Upper lobe of right lung (tissue), 1 donor: Measurements from ENCODE around the gene MGA. TPM values are rescaled to one million over a fixed set of nuclear protein-coding genes. Genes with fewer than 3 reads are reported as not detected.

Experiments
- ATAC-seq: fragments of 200-7000 bp; cut with Tn5 transposase; one replicate; pipeline ENCODE4 v1.9.1; 2020; ENCODE audit warnings: mild to moderate bottlenecking, moderate library complexity
- DNase-seq: peaks from one replicate; pipeline ENCODE4 v3.0.0-alpha.2; 2020
- H3K27ac ChIP-seq: fragments of 200-600 bp; one replicate; pipeline ENCODE4 v1.8.0; 2022
- H3K27me3 ChIP-seq: fragments of 200-600 bp; one replicate; pipeline ENCODE4 v1.8.0; 2022; ENCODE audit warnings: mild to moderate bottlenecking
- H3K36me3 ChIP-seq: fragments of 200-600 bp; one replicate; pipeline ENCODE4 v1.8.0; 2022
- H3K4me1 ChIP-seq: fragments of 200-600 bp; one replicate; pipeline ENCODE4 v1.8.0; 2022
- H3K4me3 ChIP-seq: fragments of 200-600 bp; one replicate; pipeline ENCODE4 v1.8.0; 2022; ENCODE audit warnings: mild to moderate bottlenecking
- H3K9me3 ChIP-seq: fragments of 200-600 bp; one replicate; pipeline ENCODE4 v1.8.0; 2022
- intact Hi-C: fragments of 100-400 bp; cut with DNase I; formaldehyde crosslinking; loops from one replicate; pipeline ENCODE4 v1.11.0; 2022
- total RNA-seq: library from RNA; stranded (reverse); fragmentation: NEBNext Ultra II Directional; extraction: Animal tissue kit (Norgen Biotek cat#: 25700); gene quantifications from one replicate; pipeline ENCODE4 v1.2.1, GENCODE V29; 2021
- TF ChIP-seq, protein P1 (sequence below): fragments of 200-600 bp; IDR thresholded peaks from one replicate; pipeline ENCODE4 v1.8.0; 2022; ENCODE audit warnings: antibody characterized with exemption
- donor health status: DM: no; HTN: yes; CAD: no; lungs with severe emphysema.

The MGA gene
- total RNA-seq, 1 donor from 2014 or later: 39.2 TPM

- H3K27me3 ChIP-seq: no peaks in the 10 kb centered on the region
- intact Hi-C loops: no loop called here
- no peak overlapping the region for H3K4me3 ChIP-seq
- H3K27ac ChIP-seq: no peak overlapping the region
- H3K36me3 ChIP-seq: no peaks in the 10 kb centered on the region
- peaks cover 12% of the 10 kb centered on the region for H3K4me1 ChIP-seq
- DNase-seq: no peak
- TF ChIP-seq, protein P1, sequence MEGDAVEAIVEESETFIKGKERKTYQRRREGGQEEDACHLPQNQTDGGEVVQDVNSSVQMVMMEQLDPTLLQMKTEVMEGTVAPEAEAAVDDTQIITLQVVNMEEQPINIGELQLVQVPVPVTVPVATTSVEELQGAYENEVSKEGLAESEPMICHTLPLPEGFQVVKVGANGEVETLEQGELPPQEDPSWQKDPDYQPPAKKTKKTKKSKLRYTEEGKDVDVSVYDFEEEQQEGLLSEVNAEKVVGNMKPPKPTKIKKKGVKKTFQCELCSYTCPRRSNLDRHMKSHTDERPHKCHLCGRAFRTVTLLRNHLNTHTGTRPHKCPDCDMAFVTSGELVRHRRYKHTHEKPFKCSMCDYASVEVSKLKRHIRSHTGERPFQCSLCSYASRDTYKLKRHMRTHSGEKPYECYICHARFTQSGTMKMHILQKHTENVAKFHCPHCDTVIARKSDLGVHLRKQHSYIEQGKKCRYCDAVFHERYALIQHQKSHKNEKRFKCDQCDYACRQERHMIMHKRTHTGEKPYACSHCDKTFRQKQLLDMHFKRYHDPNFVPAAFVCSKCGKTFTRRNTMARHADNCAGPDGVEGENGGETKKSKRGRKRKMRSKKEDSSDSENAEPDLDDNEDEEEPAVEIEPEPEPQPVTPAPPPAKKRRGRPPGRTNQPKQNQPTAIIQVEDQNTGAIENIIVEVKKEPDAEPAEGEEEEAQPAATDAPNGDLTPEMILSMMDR: no peak
- ATAC-seq: no peak
- H3K9me3 ChIP-seq: no peaks in the 10 kb centered on the region
Observed at GRCh38 chr15:41782371-41783282, 122.4 kb downstream of the MGA start.

DNA sequence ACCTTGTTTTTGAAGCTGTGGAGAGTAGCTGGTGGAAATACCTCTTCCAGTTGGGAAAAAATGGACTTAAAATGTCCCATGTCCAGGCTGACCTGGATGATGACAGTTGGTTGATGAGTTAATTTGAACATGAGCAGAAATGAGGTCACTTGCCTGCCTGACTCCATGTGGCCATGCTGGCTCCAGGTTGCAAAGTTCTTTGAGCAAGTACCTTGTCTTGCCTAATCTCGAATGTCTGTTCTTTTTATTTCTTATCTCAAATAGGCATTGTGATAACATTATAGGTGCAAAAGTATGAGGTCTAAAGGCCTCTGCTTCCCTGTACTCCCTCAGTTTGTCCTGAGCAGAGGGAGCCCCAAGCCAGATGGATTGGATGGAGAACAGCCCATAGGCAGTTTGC is 123.1 kb downstream of the MGA start:
- ATAC-seq: no peak
- no peaks in the 10 kb centered on the region for H3K36me3 ChIP-seq
- TF ChIP-seq, protein P1: no peak
- no peaks in the 10 kb centered on the region for H3K27me3 ChIP-seq
- no peak overlapping the region for H3K27ac ChIP-seq
- no peaks in the 10 kb centered on the region for H3K9me3 ChIP-seq
- peaks cover 13% of the 10 kb centered on the region for H3K4me1 ChIP-seq
- intact Hi-C loops: no loop called here
- no peak for DNase-seq
- no peak overlapping the region for H3K4me3 ChIP-seq

DNA sequence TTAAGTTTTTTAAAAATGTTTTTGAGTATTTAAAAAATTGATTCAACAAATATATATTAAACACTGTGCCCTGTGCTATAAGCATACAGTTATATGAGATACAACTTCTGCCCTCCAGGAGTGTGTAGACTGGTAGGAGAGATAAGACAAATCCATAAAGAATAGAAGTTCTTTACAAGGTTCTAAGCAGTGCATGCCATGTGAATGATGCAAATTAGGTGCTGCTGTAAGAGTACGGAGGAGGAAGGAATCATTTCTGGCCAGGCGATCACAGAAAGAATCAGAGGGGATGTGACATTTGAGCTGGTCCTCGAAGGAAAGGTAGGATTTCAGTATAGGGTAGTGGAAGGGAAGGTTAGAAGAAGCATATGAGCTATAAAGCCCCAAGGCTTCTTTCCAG is 128.1 kb downstream of the MGA start:
- H3K27me3 ChIP-seq: no peaks in the 10 kb centered on the region
- DNase-seq: no peak
- H3K27ac ChIP-seq: no peak overlapping the region

DNA sequence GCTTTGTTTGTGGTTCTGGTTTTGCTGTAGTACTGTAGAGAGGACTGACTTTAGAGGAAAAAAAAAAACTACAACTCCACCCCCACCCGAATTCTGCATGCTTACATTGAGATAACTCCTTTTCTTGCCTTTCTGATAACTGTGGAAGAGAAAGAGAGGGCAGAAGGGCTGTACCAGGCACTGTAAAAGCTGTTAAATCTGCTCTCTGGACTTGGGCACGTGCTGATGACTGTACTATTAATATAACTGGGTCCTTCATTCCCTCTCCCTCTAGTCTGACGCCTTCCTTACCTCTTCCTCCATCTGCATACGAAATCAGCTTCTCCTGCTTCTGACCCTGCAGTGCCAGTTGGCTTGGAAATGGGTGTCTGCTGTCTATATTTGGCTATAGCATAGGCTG is 129.0 kb downstream of the MGA start:
- H3K4me1 ChIP-seq: peaks cover 29% of the 10 kb centered on the region
- no peaks in the 10 kb centered on the region for H3K9me3 ChIP-seq
- TF ChIP-seq, protein P1: no peak
- no peaks in the 10 kb centered on the region for H3K36me3 ChIP-seq
- no peak overlapping the region for H3K4me3 ChIP-seq
- intact Hi-C loops: no loop called here
- no peak for DNase-seq
- H3K27ac ChIP-seq: no peak overlapping the region
- no peak for ATAC-seq
- no peaks in the 10 kb centered on the region for H3K27me3 ChIP-seq

More for the DNA sequence above, 128.1 kb downstream of the MGA start:
- intact Hi-C loops: no loop called here
- H3K36me3 ChIP-seq: no peaks in the 10 kb centered on the region
- TF ChIP-seq, protein P1: no peak
- ATAC-seq: no peak
- H3K4me1 ChIP-seq: peaks cover 29% of the 10 kb centered on the region
- no peaks in the 10 kb centered on the region for H3K9me3 ChIP-seq
- no peak overlapping the region for H3K4me3 ChIP-seq

DNA sequence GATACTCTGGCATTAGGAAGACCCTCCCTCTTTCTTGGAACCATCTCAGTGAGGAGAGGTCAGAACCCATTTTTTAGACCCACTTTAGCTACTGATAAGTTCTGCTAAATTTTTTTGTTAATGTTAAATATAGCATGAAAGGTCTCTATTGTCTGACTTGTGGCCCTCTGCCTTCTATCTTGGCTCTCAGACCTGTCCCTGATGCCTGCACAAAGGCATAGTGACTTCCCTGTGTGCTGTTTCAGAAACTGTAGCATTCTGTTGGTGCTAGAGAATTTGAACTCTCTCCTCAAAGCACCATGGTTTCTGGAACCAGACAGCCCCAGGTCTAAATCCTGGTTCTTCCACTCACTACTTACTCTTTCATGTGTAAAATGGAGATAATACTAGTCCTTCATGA is 129.5 kb downstream of the MGA start:
- no peak for DNase-seq
- H3K27ac ChIP-seq: no peak overlapping the region

More for the DNA sequence above, 129.5 kb downstream of the MGA start:
- Histone ChIP-seq H3K4me3 (no peak overlapping the region), H3K27me3 (no peaks in the 10 kb centered on the region), H3K4me1 (peaks cover 29% of the 10 kb centered on the region), H3K36me3 (no peaks in the 10 kb centered on the region), H3K9me3 (no peaks in the 10 kb centered on the region)
- intact Hi-C loops: no loop called here
- TF ChIP-seq, protein P1: no peak
- no peak for ATAC-seq
